DMS53 treated with DMSO at 0.1 percent for 48 hours (cell line): ENCODE measurements around the gene CXCR2.
"Not testable (repeated sequence)": the region's sequence is repeated elsewhere in the genome, so short reads cannot be mapped to it uniquely, and the experiment has no call there.

Experiments used
- DNase-seq: peaks from one replicate; lab custom pipeline; 2025; ENCODE audit not compliant: unreplicated experiment; lab: John Stamatoyannopoulos, UW

The CXCR2 gene

DNA sequence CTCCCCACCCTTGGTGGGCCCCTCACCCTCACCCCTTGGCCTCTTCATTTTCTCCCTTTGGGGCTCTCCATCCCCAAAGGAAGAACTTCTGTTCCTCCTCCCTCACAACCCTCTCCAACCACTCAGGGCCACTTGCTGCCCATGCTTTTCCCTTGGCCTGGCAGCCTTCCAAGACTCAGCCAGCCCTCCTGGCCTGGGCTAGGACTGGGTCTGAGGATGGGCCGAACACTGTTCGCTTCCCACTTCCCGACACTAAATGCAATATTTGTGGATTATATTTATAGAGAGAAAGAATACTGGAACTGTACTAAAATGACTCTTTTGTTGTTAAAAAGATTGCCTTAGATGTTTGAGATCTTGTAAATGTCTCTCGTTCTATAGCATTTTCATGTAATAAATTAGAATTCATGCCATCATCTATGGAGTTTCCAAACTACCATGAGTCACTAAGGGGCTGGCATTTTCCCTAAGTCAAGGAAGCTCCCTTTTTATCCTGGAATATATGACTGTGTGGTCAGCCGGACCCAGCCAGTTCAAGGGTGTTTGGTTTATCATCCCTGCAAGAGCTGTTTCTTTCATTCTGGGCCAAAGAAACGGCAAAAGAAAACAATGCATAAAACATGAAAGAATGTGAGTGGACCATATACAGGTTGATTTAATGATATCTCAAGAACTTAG is 3.8 kb downstream of the CXCR2 start:
- no peak for DNase-seq

DNA sequence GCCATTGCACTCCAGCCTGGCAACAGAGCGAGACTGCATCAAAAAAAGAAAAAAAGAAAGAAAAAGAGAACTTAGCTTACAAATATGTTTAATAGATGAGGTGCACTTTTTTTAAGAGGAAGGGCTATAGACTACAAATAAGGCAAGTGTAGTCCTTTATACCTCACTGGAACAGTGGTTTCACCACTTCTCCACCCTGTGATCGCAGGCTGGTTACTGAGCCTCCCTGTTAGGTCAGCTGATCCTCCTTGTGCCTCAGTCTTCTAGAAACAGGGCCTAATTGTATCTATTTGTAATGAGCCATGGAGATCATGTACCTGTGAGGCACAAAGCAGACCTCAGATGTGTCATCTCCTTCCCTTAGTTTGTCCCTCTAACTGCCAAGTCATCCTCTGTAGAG is 4.5 kb downstream of the CXCR2 start:
- no peak for DNase-seq

DNA sequence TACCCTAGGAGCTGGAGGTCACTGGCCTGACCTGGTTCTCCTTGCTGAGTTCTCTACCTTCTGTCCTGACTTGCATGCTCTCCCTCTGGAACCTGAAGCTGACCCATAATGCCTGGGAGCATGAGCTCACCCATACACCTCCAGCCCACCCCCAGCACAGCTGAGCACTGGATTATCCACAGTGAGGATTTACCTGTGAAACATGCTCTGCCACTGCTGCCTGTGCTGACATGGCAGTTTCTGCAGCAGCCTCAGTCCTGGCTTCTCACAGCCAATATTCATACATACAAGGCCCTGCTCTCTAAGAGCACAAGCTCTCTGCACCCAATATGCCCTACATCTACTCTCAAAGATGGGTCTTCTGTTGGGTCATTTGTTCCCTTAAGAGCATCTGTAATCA is 5.0 kb downstream of the CXCR2 start:
- no peak for DNase-seq

DNA sequence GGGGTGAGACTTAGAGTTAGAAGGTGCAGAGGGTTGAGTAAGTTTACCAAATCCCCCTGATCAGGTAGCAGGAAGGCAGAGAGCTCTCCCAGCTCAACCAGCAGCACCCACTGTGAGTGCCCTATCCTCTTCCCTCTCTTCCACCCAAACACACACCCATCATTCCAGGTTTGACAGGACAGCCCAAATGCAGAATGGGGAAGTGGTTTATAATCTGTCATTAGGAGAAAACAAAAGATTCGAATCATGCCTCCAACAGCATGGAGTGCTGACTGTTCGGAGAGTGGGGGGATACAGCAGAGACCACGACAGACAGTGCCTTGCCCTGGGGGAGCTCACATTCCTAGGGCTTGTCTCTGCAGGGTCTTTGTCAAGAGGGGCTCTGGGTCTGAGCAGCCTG is 11.7 kb downstream of the CXCR2 start:
- no peak for DNase-seq

DNA sequence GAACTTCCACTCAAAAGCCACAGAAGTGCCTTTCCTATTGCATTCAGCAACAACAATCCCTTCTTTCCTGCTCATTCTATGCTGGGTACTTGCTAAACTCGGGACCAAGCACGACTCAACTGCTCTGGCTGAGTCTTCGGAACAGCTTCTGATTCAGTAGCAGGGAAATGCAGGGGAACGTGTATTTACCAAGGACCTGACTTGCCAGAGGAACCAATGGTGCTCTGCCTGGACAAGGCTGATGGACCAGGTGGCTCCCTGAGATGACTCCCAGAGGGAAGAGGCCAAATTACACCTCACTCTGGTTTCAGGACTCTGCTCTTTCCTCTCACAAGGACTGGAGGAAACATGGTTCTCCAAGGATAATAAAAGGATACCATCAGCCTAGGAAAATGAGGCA is 12.2 kb downstream of the CXCR2 start:
- DNase-seq = no peak

DNA sequence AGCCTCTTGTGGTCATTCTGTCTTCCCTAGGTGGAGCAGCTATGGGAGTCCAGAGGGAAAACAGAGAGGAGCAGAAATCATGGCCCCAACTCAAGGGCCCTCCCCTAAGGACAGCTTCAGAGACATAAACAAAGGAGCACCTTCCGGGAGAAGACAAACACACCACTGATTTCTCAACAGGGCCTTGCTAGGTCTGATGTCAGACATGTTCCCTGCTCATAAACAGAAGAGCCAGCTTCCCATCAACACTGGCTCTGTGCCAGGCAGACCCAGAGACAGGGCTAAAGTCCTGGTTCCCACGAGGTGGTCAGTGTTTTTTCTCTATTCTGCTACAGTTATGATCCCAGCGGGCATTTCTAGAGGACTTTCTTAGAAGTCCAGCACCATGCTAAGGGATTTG is 19.3 kb downstream of the CXCR2 start:
- DNase-seq = no peak

DNA sequence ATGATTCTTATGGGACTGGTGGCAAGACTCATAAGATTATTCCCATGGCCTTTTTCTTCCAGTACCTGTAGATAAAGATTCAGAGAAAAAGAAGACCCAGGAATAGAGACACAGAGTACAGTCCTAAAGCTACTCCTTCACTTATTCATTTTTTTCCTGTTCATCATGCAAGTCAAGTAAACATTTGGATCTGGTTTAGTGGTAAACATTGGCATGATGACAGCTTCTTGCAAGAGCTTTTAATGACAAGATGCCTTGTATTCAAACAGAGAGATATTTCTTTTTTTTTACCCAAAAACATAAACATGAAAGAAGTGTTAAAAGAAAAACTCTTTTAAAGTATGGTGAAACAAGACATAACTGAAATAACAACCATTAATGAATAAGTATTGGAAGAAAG is 20.2 kb downstream of the CXCR2 start:
- DNase-seq = no peak

DNA sequence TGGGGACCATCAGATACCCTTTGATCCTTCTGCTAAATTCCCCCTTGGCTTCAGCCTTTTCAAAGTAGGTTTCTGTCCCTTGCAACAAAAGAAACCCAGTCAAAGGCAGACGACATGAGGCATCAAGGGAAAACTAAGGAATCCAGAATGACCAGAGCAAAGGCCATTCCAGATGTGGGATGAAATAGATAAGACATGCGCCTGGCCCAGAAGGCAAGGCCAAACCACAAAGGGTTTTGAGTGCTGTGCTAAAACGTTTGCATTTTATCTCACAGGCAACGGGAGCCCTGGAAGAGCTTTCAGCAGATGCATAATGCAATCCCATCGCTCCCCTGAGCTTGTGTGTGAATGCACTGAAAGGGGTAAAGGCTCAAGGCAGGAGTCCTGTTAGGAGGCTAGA is 23.3 kb downstream of the CXCR2 start:
- DNase-seq = no peak

DNA sequence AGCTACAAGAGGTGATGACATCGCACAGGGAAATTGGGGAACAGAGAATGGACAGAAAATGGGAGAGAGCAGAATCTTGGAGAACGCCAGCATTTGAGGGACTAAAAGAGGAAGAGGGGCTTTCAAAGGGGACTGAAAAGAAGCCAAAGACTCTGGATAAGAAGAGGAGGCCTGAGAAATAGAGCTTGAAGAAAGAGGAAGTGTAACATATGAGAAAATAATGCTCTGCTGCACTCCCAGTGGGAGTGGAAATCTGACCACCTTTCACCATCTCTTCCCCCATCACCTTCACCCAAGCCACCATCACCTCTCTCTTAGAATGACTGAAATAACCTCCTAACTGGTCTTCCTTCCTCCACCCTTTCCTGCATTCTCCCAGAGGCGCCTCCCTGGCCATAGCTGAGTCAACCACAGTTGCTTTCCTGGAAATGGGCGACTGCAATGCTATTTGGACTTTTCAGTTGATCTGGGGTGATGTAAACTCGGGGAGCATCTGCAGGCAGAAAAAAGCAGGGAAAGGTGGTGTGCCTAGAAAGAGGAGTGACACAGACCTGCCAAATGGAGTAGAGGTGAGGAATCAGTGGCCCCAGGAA is 24.1 kb downstream of the CXCR2 start:
- DNase-seq = no peak

DNA sequence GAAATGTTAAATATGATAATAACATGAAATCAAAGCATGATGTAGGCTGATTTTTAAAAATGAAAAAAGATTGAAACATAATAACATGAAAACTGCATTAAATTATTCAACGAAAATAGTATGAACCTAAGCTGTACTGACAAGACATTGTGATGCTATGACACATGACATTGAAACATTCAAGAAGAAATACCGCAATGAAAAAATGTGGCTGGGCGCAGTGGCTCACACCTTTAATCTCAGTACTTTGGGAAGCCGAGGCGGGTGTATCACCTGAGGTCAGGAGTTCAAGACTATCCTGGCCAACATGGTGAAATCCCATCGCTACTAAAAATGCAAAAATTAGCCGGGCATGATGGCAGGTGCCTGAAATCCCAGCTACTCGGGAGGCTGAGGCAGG is 26.3 kb downstream of the CXCR2 start:
- no peak for DNase-seq

DNA sequence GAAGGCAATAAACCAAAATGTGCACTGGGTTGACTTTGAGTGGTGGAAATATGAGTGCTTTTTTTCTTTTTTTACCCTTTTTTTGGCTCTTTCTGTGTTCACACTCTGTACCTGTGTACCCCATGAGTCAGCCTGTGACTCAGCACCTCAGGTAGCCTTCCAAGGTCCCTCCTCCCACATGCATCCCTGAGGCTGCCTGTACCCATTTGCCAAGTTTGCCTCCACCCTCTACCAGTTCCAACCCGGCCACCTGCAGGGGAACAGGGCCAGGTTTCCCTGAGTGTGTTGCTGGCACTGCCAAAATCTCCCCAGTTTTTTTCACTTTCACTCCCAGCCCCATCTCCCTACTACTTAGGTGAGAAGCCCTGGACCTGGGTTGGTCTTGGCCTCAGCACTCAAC is 26.9 kb downstream of the CXCR2 start:
- DNase-seq = no peak

DNA sequence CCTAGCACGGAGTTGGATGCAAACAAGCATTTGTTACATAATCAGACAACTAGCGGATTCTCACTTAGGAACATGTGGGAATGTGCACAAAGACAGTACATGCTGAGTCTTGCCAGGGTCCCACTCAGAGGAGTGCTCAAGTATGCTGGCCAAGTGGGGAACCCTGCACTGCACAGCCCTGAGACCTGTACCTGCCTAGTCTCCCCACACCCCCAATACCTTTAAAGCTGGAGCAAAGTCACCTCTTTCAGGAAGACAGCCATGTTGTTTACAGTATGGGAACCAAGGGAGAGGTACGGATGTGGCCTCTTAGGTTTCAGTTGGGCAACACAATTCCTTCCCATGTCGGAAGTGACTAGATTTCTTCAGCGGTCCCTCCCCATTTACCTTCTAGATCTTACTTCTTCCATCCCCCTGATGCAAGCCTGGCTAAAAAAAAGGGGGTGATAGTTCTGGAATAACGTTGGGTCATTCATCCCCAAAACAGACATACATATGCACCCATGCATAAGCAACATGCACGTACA is 30.2 kb downstream of the CXCR2 start:
- DNase-seq = no peak

DNA sequence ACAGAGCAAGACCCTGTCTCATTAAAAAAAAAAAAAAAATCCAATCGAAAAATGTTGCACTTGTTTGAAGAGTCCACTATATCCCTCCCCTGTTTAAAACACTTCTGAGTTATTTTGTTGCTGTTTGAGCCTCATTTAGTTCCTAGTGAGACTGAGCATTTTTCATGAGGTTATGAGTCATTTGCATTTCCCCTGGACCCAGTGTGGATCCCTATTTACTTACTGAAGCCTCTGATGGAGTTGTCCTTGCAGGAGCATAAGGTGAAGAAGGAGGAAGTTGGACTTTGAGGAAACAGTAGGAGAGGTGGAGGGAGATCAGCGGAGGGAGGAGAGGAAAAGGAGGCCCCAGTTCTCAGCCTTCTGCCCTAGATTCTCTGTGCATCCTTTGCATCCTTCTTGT is 35.8 kb downstream of the CXCR2 start:
- no peak for DNase-seq

DNA sequence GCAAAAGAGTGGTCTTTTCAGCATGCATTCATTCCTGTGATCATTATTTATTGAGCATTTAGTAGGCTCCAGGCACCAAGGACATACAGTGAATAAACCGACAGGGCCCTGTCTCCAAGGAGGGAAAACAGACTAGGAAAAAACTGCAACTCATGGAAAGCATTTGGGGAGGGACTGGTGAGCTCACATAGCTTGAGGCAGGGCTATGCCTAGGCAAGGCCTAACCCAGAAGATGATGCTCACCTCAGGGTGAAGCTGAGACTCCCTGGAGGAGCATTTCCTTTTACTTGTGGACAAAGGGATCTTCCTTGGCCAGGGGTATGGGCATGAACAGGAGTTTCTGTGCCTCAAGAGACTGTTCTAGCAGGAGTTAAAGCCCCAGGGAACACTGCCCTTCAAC is 37.0 kb downstream of the CXCR2 start:
- no peak for DNase-seq

DNA sequence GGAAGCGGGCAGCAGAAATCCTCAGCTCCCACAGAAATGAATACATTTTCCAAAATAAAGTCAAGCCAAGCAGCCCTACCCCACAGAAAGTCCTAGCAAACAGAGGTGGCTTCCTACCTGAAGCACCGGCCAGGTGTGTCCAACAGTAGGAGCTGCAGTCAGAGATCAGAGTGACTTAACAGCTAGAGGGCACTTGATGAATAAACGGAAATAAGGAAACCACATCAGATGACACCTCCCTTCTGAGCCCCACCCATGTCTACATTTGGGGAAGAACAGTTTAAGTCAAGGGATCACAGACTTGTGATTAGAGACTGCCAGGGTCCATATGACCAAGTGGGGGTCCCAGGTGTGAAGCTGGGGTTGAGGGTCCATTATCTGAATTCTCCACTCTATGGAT is 41.0 kb downstream of the CXCR2 start, which contains the start of gene CXCR1:
TSS of gene CXCR1 (minus strand) at position 172 of the 400 bp plus-strand sequence. CDS start 1,751 bp downstream, outside the sequence.
- no peak for DNase-seq

DNA sequence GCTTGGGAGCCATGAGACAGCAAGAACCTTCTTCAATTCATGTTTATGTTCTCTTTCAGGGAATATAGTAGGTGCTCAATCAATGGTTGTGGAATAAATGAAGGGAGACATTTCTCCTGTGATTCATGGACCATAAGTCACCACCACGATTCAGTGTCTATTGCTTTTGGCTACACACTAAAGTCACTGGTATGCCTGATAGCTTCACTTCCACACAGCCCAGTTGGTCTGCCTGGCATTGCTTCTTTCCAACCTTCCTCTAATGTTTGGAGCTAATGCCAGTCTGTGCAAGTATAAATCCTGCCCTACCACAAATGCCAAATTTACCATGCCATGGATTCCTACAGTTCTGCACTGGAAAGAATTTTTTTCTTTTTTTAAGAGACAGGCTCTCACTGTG is 42.2 kb downstream of the CXCR2 start:
- DNase-seq = no peak

DNA sequence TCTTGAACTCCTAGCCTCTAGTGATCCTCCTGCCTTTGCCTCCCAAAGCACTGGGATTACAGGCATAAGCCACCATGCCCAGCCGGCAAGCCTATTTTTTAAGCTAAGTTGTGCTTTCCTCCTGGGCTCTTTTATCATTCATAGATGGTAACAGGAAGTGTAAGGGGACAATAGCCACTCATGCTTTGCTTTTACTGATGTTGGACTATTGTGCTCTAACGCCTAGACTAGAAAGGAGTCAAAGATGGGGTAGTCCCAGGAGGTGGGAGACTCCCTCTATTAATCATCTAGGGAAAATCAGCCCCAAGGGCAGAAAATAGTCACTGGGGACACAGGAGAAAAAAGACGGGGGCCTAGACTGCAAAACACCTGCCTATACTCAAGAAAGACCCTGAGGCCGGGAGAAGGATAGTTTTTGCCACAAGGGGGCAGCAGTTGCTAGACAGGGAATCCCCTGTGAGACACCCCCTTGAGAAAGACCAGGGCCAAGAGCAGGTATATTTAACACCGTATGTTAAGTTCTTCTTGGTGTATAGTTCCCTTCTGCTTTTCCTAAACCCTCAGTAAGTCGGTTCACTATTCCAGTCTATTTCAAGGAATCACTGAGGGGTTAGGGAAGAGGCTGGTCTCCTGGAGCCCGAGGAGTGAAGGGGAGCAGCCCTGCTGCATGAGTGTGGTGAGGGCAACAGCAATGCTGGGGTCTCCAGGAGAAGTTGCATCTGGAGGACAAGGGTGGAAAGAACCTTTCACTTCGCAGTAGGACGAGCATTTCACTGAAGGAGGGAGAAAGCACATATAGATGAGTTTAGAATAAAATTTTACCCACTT is 43.0 kb downstream of the CXCR2 start:
- no peak for DNase-seq

DNA sequence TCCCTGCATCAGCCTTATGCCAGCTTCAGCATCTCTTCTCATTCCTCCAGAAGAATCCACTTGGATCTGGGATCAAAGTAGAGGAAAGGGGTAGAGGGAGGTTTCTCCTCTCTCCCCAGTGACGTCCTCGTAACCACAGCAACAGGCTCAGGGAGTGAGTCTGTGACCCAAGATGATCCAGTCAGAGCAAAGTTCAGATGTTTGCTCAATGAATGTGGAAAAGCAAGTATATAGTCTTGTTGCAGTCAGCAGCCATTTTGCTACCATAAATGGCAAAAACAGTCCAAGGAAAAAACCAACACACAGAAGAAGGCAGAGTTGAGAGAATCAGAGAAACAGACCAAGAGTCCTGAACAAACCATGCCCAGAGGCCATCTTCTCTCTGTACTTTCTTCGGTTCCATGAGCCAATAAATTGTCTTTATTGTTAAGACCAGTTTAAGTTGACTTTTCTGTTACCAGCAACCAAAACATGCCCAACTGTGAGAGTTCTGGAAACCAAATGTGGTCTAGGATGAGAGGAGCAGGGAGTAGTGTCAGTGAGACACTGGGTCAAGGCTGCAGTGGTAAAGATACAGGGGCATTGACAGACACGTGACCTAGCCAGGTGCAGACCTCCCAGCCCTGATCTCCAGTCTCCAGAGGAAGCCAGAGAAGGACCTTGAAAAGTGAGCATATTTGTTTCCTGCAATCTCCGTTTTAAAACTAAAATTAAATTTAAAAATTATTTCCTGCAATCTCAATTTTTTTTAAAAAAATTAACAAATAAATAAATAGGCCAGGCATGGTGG is 44.1 kb downstream of the CXCR2 start:
- DNase-seq = no peak

DNA sequence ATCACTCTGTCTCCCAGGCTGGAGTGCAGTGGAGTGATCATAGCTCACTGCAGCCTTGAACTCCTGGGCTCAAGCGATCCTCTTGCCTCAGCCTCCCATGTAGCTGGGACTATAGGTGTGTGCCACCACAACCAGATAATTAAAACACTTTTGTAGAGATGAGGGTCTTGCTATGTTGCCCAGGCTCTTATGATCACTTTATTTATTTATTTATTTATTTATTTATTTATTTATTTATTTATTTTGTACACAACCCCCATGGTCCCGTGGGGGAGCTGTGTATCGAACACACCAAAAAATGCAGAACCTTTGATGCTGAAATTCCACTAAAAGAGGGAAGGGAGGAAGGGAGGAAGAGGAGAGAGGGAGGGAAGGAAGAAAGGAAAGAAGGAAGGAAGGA is 45.9 kb downstream of the CXCR2 start:
- not testable (repeated sequence) for DNase-seq

DNA sequence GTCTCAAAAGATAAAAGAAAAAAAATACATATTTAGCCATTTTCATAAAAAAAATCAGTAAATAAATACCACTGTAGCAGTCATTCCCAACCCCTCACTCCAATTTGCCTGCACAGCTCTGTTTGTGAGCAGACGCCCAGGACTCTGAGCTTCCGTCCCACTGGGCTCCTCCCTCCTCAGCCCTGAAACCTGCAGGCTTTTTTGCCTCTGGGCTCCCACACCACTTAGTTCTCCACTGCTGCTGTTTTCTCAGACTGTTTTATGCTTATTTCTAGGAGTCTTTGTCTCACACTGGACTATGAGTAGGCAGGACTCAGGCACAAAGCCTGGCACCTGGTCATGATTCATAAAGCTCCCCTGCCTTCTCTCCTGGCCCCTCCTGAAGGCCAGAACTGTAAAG is 47.0 kb downstream of the CXCR2 start:
- no peak for DNase-seq

DNA sequence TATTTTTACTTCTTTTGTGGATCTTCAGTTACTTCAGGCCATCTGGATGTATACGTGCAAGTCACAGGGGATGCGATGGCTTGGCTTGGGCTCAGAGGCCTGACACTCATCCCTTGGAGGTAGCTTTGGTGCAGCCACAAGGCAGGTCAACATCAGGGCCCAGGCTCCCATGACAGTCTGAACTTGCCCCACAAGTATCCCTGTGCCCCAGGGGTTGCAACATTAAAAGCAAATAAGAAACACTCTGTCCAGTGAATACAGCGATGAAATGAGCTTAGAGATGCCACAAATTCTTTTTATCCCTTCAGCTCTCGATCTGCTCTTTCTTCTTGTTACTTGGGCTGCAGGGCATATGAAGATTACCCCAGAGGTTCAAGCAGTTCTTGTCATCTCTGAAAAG is 54.0 kb downstream of the CXCR2 start:
- no peak for DNase-seq
